ENCODE results near the gene EXO5. TPM values are rescaled to one million over a fixed set of nuclear protein-coding genes. Genes with fewer than 3 reads are reported as not detected.
"Not testable (repeated sequence)": the region's sequence is repeated elsewhere in the genome, so short reads cannot be mapped to it uniquely, and the experiment has no call there.

EXO5 gene
- total RNA-seq, 3 donors from 2014 or later = 4.9 to 8.8 (median 8.2) TPM

DNA sequence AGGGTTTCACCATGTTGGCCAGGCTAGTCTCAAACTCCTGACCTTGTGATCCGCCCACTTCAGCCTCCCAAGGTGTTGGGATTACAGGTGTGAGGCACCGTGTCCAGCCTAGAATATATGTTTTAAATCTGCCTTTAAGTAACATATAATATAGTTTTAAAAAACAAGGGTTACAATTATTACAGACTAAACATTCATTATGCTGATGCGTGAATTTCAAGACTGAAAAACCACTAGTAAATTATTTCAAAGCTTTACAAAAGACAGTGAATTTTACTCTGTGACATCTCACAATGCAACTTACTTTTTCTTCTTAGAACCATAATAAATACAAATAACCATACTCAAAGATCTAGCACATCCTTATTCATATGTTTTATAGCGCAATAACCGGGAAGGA is 47.6 kb downstream of the EXO5 start:
- no peak overlapping the region for H3K4me3 ChIP-seq
- intact Hi-C loops (cut with DNase I, micrococcal nuclease) = no loop called here
- no peaks in the 10 kb centered on the region for H3K4me1 ChIP-seq (ENCODE audit: low read depth)
- H3K36me3 ChIP-seq (ENCODE audit: low read depth) = no peaks in the 10 kb centered on the region
- ATAC-seq (no peak), DNase-seq (no peak)
- TF ChIP-seq, protein P1, sequence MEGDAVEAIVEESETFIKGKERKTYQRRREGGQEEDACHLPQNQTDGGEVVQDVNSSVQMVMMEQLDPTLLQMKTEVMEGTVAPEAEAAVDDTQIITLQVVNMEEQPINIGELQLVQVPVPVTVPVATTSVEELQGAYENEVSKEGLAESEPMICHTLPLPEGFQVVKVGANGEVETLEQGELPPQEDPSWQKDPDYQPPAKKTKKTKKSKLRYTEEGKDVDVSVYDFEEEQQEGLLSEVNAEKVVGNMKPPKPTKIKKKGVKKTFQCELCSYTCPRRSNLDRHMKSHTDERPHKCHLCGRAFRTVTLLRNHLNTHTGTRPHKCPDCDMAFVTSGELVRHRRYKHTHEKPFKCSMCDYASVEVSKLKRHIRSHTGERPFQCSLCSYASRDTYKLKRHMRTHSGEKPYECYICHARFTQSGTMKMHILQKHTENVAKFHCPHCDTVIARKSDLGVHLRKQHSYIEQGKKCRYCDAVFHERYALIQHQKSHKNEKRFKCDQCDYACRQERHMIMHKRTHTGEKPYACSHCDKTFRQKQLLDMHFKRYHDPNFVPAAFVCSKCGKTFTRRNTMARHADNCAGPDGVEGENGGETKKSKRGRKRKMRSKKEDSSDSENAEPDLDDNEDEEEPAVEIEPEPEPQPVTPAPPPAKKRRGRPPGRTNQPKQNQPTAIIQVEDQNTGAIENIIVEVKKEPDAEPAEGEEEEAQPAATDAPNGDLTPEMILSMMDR (IDR thresholded peaks at IDR 0.05) = no peak
- no peaks in the 10 kb centered on the region for H3K9me3 ChIP-seq

DNA sequence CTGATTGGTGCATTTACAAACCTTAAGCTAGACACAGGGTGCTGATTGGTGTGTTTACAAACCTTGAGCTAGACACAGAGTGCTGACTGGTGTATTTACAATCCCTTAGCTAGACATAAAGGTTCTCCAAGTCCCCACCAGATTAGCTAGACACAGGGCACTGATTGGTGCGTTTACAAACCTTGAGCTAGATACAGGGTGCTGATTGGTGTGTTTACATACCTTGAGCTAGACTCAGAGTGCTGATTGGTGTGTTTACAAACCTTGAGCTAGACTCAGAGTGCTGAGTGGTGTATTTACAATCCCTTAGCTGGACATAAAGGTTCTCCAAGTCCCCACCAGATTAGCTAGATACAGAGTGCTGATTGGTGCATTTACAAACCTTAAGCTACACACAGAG is 49.7 kb downstream of the EXO5 start:
- H3K4me3 ChIP-seq; H3K36me3 ChIP-seq (ENCODE audit: low read depth); intact Hi-C loops (cut with DNase I, micrococcal nuclease); ATAC-seq; DNase-seq; H3K4me1 ChIP-seq (ENCODE audit: low read depth); H3K9me3 ChIP-seq: not testable (repeated sequence)

DNA sequence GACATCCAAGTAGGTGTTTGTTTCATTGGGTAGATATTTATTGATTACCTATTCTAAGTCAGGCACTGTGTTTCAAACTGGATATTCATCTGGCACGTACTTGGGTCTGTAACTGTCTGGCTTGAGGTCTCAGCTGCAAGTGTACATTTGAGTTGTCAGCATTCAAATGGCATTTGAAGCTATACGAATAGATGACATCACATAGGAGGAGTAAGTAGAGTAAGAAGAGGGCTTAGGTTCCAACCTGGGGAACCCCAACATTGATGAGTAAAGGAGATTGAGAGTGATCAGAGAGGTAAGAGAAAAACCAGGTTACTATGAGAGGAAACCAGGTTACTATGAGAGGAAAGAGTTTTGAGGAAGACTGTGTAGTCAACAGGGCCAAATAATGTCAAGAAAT is 53.6 kb downstream of the EXO5 start:
- H3K4me3 ChIP-seq = no peak overlapping the region
- ATAC-seq = no peak
- H3K9me3 ChIP-seq = no peaks in the 10 kb centered on the region
- TF ChIP-seq, protein P1 (IDR thresholded peaks at IDR 0.05) = no peak
- DNase-seq = no peak
- intact Hi-C loops (cut with DNase I, micrococcal nuclease) = no loop called here
- H3K36me3 ChIP-seq (ENCODE audit: low read depth) = no peaks in the 10 kb centered on the region
- no peaks in the 10 kb centered on the region for H3K4me1 ChIP-seq (ENCODE audit: low read depth)

DNA sequence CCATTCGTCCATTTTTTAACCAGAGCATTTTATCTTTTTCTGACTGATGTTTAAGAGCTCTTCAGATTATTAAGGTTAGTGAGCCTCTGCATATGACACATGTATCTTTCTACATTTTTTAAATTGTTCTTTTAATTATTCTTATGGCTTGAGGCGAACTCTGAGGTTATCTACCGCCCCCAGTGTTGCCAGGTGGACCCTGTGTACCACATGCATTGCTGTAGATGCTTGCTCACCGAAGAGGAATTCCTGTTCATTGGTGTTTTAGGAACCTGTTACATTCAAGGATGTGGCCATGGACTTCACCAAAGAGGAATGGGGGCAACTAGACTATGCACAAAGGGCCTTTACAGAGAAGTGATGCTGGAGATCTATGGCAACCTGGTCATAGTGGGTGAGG is 54.7 kb downstream of the EXO5 start:
- ATAC-seq = no peak
- intact Hi-C loops (cut with DNase I, micrococcal nuclease) = no loop called here
- no peak for DNase-seq

DNA sequence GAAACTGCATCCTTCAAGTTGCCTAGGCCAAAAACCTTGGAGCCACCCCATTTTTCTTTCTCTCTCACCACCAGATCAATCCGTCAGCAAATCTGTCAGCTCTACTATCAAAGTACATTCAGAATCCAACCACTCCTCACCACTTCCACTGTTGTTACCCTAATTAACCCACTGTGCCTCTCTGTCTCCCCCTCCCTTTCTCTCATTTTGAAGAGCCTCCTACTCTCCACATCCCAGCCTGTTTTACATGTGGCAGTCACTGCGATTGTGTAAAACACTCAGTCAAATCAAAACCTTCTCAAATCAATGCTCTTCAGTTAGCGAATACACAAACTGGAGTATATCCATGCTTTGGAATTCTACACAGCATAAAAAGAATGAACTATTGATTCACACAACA is 55.9 kb downstream of the EXO5 start:
- H3K4me3 ChIP-seq = no peak overlapping the region
- ATAC-seq = no peak

More for the DNA sequence above, 54.7 kb downstream of the EXO5 start:
- TF ChIP-seq, protein P1 (IDR thresholded peaks at IDR 0.05) = no peak
- H3K9me3 ChIP-seq = no peaks in the 10 kb centered on the region
- H3K36me3 ChIP-seq (ENCODE audit: low read depth) = no peaks in the 10 kb centered on the region
- no peak overlapping the region for H3K4me3 ChIP-seq
- no peaks in the 10 kb centered on the region for H3K4me1 ChIP-seq (ENCODE audit: low read depth)

DNA sequence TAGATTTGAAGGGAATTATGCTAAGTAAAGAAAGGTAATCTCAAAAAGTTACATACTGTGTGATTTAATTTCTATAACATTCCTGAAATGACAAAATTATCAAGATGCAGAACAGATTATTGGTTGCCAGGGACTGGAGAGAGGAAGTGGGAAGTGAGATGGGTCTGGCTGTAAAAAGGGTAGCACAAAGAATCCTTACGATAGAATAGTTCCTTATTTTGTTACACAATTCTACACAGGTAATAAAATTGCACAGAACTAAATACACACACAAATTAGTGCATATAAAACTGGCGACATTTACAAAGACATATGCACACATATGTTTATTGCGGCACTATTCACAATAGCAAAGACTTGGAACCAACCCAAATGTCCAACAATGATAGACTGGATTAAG is 56.3 kb downstream of the EXO5 start:
- Histone ChIP-seq H3K36me3 (ENCODE audit: low read depth) (no peaks in the 10 kb centered on the region), H3K4me3 (no peak overlapping the region), H3K4me1 (ENCODE audit: low read depth) (no peaks in the 10 kb centered on the region), H3K9me3 (no peaks in the 10 kb centered on the region)
- peak; percentile 64 for ATAC-seq
- intact Hi-C loops (cut with DNase I, micrococcal nuclease) = no loop called here
- no peak for DNase-seq
- TF ChIP-seq, protein P1 (IDR thresholded peaks at IDR 0.05) = no peak

More for the DNA sequence above, 55.9 kb downstream of the EXO5 start:
- H3K36me3 ChIP-seq (ENCODE audit: low read depth) = no peaks in the 10 kb centered on the region
- H3K9me3 ChIP-seq = no peaks in the 10 kb centered on the region
- TF ChIP-seq, protein P1 (IDR thresholded peaks at IDR 0.05) = no peak
- intact Hi-C loops (cut with DNase I, micrococcal nuclease) = no loop called here
- DNase-seq = no peak
- H3K4me1 ChIP-seq (ENCODE audit: low read depth) = no peaks in the 10 kb centered on the region

Other genes starting within 250 kb of the EXO5 start
- gene COL9A2, start 191.5 kb upstream of the EXO5 start, total RNA-seq = 10 to 100 TPM in 1 of 3 donors, 1 to 10 TPM in 2; 3.4 to 11.2 (median 4.8) TPM
- gene SMAP2, start 135.0 kb upstream of the EXO5 start, total RNA-seq = 10 to 100 TPM; 22.0 to 35.6 (median 24.7) TPM
- 1 to 10 TPM; 1.4 to 2.1 (median 2.1) TPM for gene ZFP69B, start 58.3 kb upstream of the EXO5 start, total RNA-seq
- gene ZFP69, start 31.5 kb upstream of the EXO5 start, total RNA-seq = 1 to 10 TPM; 2.7 to 4.6 (median 2.8) TPM
- gene ZNF684, start 22.9 kb downstream of the EXO5 start, total RNA-seq = 1 to 10 TPM; 5.1 to 6.7 (median 6.1) TPM
- gene RIMS3, start 156.9 kb downstream of the EXO5 start, total RNA-seq = 10 to 100 TPM in 2 of 3 donors, 1 to 10 TPM in 1; 6.9 to 23.3 (median 11.9) TPM
- 10 to 100 TPM; 56.2 to 76.4 (median 70.5) TPM for gene NFYC, start 182.9 kb downstream of the EXO5 start, total RNA-seq